BJ (cell line): ENCODE results near the gene TBXA2R. TPM values are rescaled to one million over a fixed set of nuclear protein-coding genes. Genes with fewer than 3 reads are reported as not detected.
"Not testable (repeated sequence)": the region's sequence is repeated elsewhere in the genome, so short reads cannot be mapped to it uniquely, and the experiment has no call there.

Experiments
- CTCF ChIA-PET: fragments of 350-600 bp; formaldehyde crosslinking; extraction: SDS; loops from one replicate; lab custom pipeline; 2021; ENCODE audit warnings: antibody characterized with exemption, inconsistent platforms; lab: Yijun Ruan, JAX
- POLR2A ChIA-PET: fragments of 300-600 bp; sonication (Branson Sonifier 250); formaldehyde crosslinking; extraction: SDS; loops from one replicate; lab custom pipeline; 2021; ENCODE audit warnings: antibody characterized with exemption; lab: Charles Lee
- DNase-seq: peaks from one replicate; pipeline ENCODE4 v3.0.0-alpha.2; 2011; ENCODE audit warnings: low read depth
- H3K27me3 ChIP-seq: 2 replicates; pipeline ENCODE4 v1.6.0; 2011; ENCODE audit warnings: low read length; ENCODE audit not compliant: control insufficient read depth, insufficient read depth
- H3K36me3 ChIP-seq: 2 replicates; pipeline ENCODE4 v1.5.1; 2011; ENCODE audit warnings: low read length; ENCODE audit not compliant: control insufficient read depth, insufficient read depth
- H3K4me3 ChIP-seq: 2 replicates; pipeline ENCODE4 v1.5.1; 2011; ENCODE audit warnings: low read depth, mild to moderate bottlenecking, control low read depth, low read length
- CTCF ChIP-seq: IDR thresholded peaks from 2 replicates; pipeline ENCODE4 v1.5.1; 2011; ENCODE audit warnings: low read depth, mild to moderate bottlenecking, control low read depth, inconsistent platforms, low read length, moderate library complexity; ENCODE audit not compliant: insufficient read depth
- polyA plus RNA-seq: library from polyadenylated mRNA; depleted of rRNA; stranded (reverse); fragments of >200 nt; gene quantifications from 2 replicates; pipeline ENCODE4 v1.2.3, GENCODE V29; 2011

The TBXA2R gene
- polyA plus RNA-seq, 1 experiment = 1.2 TPM

GRCh38 chr19:3653081-3653795, 46.6 kb upstream of the TBXA2R start:
- ChIA-PET CTCF (interaction anchor here (1.5 kb wide), 1 partner anchor 9 kb away, joined by 4 read pairs; no protein-coding TSS in a partner anchor), POLR2A (no interaction called here)
- TF ChIP-seq CTCF = no peak

GRCh38 chr19:3652422-3652821, 45.7 kb upstream of the TBXA2R start:
- POLR2A ChIA-PET = no interaction called here
- Histone ChIP-seq H3K4me3 (no peak overlapping the region), H3K27me3 (no peaks in the 10 kb centered on the region), H3K36me3 (peaks cover 36% of the 10 kb centered on the region)
- CTCF ChIA-PET = no interaction called here
- TF ChIP-seq CTCF = no peak
- no peak for DNase-seq

More at GRCh38 chr19:3653081-3653795, 46.6 kb upstream of the TBXA2R start:
- no peaks in the 10 kb centered on the region for H3K27me3 ChIP-seq
- peaks cover 38% of the 10 kb centered on the region for H3K36me3 ChIP-seq
- DNase-seq = no peak
- H3K4me3 ChIP-seq = no peak overlapping the region

- Histone ChIP-seq H3K4me3 (no peak overlapping the region), H3K36me3 (peaks cover 38% of the 10 kb centered on the region), H3K27me3 (no peaks in the 10 kb centered on the region)
- no peak for TF ChIP-seq CTCF
- ChIA-PET CTCF (no interaction called here), POLR2A (no interaction called here)
- no peak for DNase-seq
Measured at GRCh38 chr19:3651684-3652083, 45.0 kb upstream of the TBXA2R start.

GRCh38 chr19:3649888-3650287, 43.2 kb upstream of the TBXA2R start:
- ChIA-PET CTCF (no interaction called here), POLR2A (no interaction called here)
- no peak for TF ChIP-seq CTCF
- Histone ChIP-seq H3K27me3 (no peaks in the 10 kb centered on the region), H3K36me3 (peaks cover 43% of the 10 kb centered on the region), H3K4me3 (no peak overlapping the region)
- DNase-seq = no peak

- no peak for DNase-seq
- Histone ChIP-seq H3K4me3 (no peak overlapping the region), H3K27me3 (no peaks in the 10 kb centered on the region), H3K36me3 (peaks cover 44% of the 10 kb centered on the region)
- POLR2A ChIA-PET = no interaction called here
- CTCF ChIA-PET = no interaction called here
- TF ChIP-seq CTCF = no peak
Measured at GRCh38 chr19:3648037-3648905, 41.6 kb upstream of the TBXA2R start.

- H3K4me3 ChIP-seq, CTCF ChIA-PET, POLR2A ChIA-PET, DNase-seq, H3K27me3 ChIP-seq: not testable (repeated sequence)
- peaks cover 44% of the 10 kb centered on the region for H3K36me3 ChIP-seq
Measured at GRCh38 chr19:3647102-3647501, 40.4 kb upstream of the TBXA2R start.
